HTERT RPE-1 (cell line): ENCODE measurements around the gene SLC38A10.

Experiments
- in situ Hi-C: fragments of 300-500 bp; cut with MboI; formaldehyde crosslinking; loops from 4 replicates; pipeline ENCODE4 v1.14.3; 2020; ENCODE audit warnings: low sequenced_read_pairs

Gene SLC38A10

GRCh38 chr17:81279278-81280275, 15.5 kb downstream of the SLC38A10 start:
- in situ Hi-C loops, result no loop called here

DNA sequence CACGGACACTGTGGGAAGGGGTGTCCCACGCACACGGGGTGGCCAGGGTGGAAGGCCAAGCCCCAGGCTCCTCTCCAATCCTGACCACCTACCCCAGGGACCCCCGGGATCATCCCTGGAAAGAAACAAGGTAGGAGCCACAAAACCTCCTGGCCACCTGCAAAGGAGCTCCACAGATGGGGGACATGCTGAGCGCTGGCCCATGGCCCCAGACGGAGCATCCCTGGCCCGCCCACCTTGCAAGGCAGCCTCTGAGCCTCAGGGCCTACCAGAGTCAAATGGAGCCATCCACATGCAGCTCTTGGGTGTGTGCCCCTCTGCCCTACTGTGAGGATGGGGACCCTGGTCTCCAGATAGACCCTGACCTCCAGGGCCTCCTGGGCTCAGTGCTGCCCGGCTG, 16.3 kb downstream of the SLC38A10 start:
- in situ Hi-C loops, result no loop called here

DNA sequence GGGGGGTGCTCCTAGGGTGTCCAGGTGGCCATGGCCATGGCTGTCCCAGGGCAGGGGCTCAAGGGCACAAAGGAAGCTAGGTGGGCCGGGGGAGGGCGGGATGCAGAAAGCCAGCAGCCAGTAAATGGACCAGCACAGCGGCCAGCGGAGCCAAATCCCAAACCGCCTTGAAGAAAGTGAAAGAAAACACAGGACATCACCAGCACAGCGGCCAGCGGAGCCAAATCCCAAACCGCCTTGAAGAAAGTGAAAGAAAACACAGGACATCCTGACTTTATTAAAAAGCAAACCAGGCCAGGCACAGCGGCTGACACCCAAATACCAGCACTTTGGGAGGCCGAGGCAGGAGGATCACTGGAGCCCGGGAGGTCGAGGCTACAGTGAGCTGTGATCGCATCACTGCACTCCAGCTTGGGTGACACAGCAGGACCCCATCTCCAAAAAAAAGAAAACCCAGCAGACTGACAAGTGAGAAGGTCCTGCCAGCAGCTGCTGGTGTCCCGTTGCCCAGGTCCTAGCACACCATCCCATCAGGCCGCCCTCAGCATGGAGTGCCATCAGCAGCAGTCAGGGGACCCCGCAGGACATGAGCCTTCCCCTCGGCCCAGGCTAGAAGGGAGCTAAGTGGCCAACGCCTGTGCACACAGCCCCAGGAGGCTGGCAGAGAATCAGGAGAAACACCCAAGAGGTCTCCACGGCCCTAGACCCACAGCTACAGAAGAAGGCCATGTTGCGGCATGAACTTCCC, 17.0 kb downstream of the SLC38A10 start:
- in situ Hi-C loops, result no loop called here

- in situ Hi-C loops, result no loop called here
Measured at GRCh38 chr17:81277421-81277820, 17.7 kb downstream of the SLC38A10 start.

- in situ Hi-C loops, result no loop called here
Measured at GRCh38 chr17:81276781-81277180, 18.3 kb downstream of the SLC38A10 start.

DNA sequence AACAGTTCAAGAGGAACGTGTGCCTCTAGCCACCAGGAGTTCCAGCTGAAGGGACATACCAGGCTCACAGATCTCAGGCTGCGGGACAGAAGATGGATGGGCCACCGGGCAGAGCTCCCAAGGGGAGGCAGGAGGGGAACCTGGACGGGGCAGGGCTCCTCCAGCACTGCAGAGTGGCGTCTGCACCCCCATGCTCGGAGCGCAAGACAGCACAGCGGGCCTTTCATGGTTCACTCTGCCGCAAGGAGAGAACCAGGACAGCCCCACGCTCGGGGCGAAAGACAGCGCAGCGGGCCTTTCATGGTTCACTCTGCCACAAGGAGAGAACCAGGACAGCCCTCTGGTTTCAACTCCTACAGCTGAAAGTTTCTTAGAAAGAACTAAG, 20.6 kb downstream of the SLC38A10 start:
- in situ Hi-C loops, result no loop called here

GRCh38 chr17:81273698-81274470, 21.2 kb downstream of the SLC38A10 start:
- in situ Hi-C loops, result no loop called here

- in situ Hi-C loops, result no loop called here
Measured at GRCh38 chr17:81272616-81273015, 22.5 kb downstream of the SLC38A10 start.

GRCh38 chr17:81271226-81271625, 23.9 kb downstream of the SLC38A10 start:
- in situ Hi-C loops, result no loop called here

GRCh38 chr17:81270279-81270678, 24.8 kb downstream of the SLC38A10 start:
- in situ Hi-C loops, result no loop called here

- in situ Hi-C loops, result no loop called here
Measured at GRCh38 chr17:81267390-81268067, 27.6 kb downstream of the SLC38A10 start.

DNA sequence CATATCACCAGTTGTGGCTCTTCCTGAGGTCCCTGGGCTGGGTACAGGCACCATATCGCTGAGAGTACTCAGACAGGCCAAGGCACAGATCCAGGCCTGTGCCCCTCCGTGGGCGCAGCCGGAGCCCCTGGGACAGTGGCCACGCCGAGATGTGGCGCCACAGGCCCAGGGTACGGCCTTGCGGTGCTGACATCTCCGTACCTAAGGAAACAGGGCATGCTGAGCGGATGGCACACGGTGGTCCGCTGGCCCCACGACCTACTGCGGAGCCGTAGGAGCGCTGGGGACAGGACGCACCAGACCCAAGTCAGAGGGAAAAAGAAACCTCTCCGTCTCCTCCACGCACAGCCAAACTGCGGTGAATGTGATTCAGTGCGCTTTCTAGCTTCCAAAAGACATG, 29.5 kb downstream of the SLC38A10 start:
- in situ Hi-C loops, result no loop called here

- in situ Hi-C loops, result no loop called here
Measured at GRCh38 chr17:81264640-81265039, 30.5 kb downstream of the SLC38A10 start.

DNA sequence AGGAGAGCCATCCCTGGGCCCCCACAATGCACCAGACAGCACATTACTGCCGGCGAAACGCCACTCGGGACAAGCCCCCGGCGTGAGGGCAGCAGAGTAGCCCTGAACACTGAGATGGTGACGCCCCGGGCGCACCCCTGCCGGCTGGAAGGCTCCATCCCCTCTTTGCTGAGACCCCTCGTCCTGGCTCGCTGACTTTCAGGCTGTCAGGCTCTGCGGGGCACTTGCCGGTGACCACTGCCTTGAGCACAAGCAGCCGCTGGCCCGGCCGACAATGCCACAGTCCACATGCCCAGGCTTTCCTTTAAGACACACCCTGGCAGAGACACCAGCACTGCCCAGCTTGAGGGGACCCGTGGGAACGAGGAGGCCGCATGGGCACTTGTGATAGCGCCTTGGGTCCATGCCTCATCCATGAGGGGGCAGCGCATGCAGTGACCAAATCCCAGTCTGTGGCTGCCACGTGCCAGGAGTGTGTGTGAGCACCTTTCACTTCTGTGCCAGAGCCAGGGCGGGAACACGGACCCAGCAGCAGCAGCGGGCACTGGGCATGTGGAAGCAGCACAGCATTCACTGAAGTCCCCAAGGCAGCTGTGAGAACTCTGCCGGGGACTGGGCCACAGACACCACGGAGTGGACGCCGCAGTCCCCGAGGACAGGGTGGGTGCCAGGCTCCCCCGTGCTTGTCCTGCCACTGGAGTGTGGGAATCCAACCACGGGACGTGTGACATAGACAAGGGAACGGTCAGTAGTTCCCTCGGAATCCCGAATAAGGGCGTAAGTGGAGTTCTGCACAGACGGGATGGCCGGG, 31.5 kb downstream of the SLC38A10 start:
- in situ Hi-C loops, result no loop called here

DNA sequence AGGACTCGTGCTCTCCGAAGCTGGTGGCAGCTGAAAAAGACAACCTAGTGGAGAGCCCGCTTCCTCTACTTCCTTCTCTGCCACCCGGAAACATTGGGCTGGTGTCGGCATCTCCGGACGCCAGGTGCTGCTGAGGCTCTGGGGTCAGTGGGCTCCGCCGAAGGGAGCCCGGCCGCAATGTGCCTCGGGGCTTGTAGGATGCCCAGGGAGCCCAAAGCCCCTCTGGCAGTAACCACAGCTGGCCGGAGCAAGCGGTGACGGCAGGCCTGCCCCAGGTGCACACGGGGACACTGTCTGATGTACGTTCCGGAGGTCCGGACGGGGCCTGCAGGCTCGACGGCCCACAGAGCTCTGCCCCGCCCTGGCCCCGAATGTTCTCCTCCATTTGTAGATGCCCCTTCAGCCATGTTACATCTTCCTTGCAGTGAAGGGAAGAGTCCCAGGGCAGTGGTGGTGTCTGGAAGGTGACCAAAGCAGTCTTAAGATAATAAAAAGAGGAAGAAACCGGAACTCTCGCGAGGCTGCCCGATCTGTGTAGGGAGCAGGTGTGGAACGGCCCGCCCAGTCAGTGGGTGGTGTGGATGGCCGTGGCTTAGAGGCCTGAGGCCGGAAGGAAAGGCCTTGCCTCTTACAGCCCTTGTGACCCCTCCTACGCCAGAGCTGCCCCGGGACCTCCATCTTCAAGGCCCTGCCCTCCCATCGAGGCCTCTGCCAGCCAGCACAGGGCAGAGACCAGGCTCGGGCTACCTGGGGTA, 33.3 kb downstream of the SLC38A10 start:
- in situ Hi-C loops, result no loop called here

DNA sequence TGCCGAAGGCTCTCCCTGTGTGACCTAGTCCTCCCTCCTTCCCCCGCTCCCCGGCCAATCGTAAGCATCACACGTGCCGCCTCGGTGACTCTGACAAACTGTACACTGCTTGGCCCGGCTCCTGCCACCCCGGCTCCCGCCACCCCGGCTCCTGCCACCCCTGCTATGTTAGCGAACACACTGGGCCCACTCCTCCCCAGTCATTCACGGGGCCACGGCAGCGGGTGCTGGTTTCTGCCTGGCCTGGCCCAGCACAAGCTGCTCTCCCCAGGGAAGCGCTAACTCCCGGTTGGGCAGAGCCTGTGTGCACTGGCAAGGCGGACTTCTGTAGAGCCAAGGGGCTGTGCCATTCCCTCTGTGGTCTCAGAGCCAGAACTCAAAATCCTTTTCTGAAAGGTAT, 34.0 kb downstream of the SLC38A10 start:
- in situ Hi-C loops, result no loop called here

GRCh38 chr17:81260641-81261040, 34.5 kb downstream of the SLC38A10 start:
- in situ Hi-C loops, result no loop called here

- in situ Hi-C loops, result no loop called here
Measured at GRCh38 chr17:81260171-81260570, 34.9 kb downstream of the SLC38A10 start.

- in situ Hi-C loops, result no loop called here
Measured at GRCh38 chr17:81259058-81259605, 36.0 kb downstream of the SLC38A10 start.
